Kidney (tissue), 14 donors: ENCODE results near the gene STK35. TPM values are rescaled to one million over a fixed set of nuclear protein-coding genes. Genes with fewer than 3 reads are reported as not detected.

Experiments used
- DNase-seq, 5 donors: peaks; one replicate each; pipeline ENCODE4 v3.0.0-alpha.2; 2013 to 2020
- FAIRE-seq: peaks from 2 replicates; lab custom pipeline; 2012; peaks lifted over from hg19 to GRCh38; lab: Jason Lieb, UNC
- H3K27ac ChIP-seq, 2 donors: one replicate each; pipeline ENCODE4 v1.7.0; 2013; ENCODE audit warnings: low read depth in 2 of 2, low read length in 2 of 2, inconsistent platforms in 1 of 2
- H3K27me3 ChIP-seq: one replicate; pipeline ENCODE4 v1.7.1; 2013; ENCODE audit warnings: low read length, inconsistent platforms; ENCODE audit not compliant: control insufficient read depth, insufficient read depth
- H3K36me3 ChIP-seq, 3 donors: one replicate each; pipeline versions ENCODE4 v1.7.0 to v1.7.1; 2013; ENCODE audit warnings: low read length in 3 of 3, control low read depth in 1 of 3, inconsistent platforms in 1 of 3; ENCODE audit not compliant: insufficient read depth in 3 of 3, control insufficient read depth in 2 of 3
- H3K4me1 ChIP-seq, 3 donors: one replicate each; pipeline versions ENCODE4 v1.7.0 to v1.7.1; 2013; ENCODE audit warnings: low read length in 3 of 3, inconsistent platforms in 1 of 3, low read depth in 1 of 3; ENCODE audit not compliant: control insufficient read depth in 2 of 3, insufficient read depth in 2 of 3
- H3K4me3 ChIP-seq, 3 donors: one replicate each; pipeline versions ENCODE4 v1.7.0 to v1.8.1; 2013; ENCODE audit warnings: low read length in 3 of 3, control low read depth in 1 of 3, inconsistent platforms in 1 of 3
- H3K9ac ChIP-seq, 3 donors: one replicate each; pipeline versions ENCODE4 v1.7.0 to v1.7.1; 2013; ENCODE audit warnings: low read length in 3 of 3, control low read depth in 1 of 3, inconsistent platforms in 1 of 3
- H3K9me3 ChIP-seq, 3 donors: one replicate each; pipeline versions ENCODE4 v1.7.0 to v1.7.1; 2013; ENCODE audit warnings: low read length in 3 of 3, control low read depth in 1 of 3, inconsistent platforms in 1 of 3; ENCODE audit not compliant: control insufficient read depth in 2 of 3, insufficient read depth in 1 of 3
- intact Hi-C: fragments of 100-400 bp; cut with DNase I; formaldehyde crosslinking; loops from one replicate; pipeline ENCODE4 v1.11.1; 2022
- polyA plus RNA-seq: library from polyadenylated mRNA; stranded (reverse); fragments of 350-450 nt; fragmentation: Illumina TruSeq; extraction: RNeasy Lipid Tissue Mini Kit (QIAGEN cat#74804); gene quantifications from one replicate; pipeline ENCODE4 v1.2.3, GENCODE V29; 2014; ENCODE audit warnings: low read depth, low replicate concordance; ENCODE audit not compliant: insufficient read depth
- total RNA-seq: library from RNA; stranded (reverse); fragmentation: NEBNext Ultra II Directional; extraction: Animal tissue kit (Norgen Biotek cat#: 25700); gene quantifications from one replicate; pipeline ENCODE4 v1.2.1, GENCODE V29; 2021
- TF ChIP-seq, protein P1 (sequence below): IDR thresholded peaks from 3 replicates; pipeline ENCODE4 v1.5.1; 2012; ENCODE audit warnings: mild to moderate bottlenecking, moderate library complexity, borderline replicate concordance; ENCODE audit not compliant: insufficient read depth; ENCODE audit errors: extremely low read depth
- donor health status: control.
- donor health status: control.
- donor health status: control.
- donor health status: control.
- donor health status: control.
- donor health status: DM: yes; HTN: yes; CAD: no.
- donor health status: Normal renal cell carcinoma (clear cell type).

Gene STK35
- total and polyA plus RNA-seq, 2 donors from 2014 or later: 3.7 to 16.5 TPM

DNA sequence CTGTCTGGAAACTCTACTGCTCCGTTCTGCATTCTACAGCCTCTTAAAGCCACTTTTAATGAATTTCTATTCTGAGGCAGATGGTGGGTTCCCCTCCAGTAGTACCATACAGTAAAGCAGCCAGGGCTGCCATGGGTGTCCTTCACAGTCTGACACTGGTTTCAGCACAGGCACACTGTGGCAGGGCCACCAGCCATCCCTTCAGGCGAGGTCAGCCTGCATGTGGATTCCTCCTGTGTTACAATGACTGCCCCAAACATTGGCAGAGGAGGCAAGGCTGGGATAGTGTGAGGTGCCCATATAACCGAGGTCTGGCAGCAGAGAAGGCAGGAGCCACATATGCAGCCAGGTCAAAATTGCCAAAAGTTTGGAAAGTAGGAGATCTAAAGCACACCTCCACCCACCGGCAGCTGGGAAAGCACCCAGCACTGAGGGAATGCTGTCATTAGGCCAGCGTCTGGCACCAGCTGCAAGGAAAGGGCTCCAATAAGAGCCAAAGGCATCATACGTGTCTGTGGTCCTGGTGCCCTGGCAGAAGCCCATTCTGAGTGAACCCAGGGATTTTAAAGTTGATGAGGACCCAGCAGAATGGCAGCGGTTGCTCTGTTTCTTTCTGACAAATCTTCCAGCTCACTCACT, 24.0 kb downstream of the STK35 start:
- DNase-seq (no peak), FAIRE-seq (no peak)
- Histone ChIP-seq H3K27me3 (no peaks in the 10 kb centered on the region), H3K9me3 (no peaks in the 10 kb centered on the region), H3K9ac (no peak overlapping the region), H3K36me3 (peaks cover 0 to 3% (median 0%) of the 10 kb centered on the region in 3 donors), H3K4me1 (peaks cover 0 to 9% (median 2%) of the 10 kb centered on the region in 3 donors), H3K27ac (no peak overlapping the region), H3K4me3 (no peak overlapping the region)
- intact Hi-C loops: no loop called here
- TF ChIP-seq, protein P1, sequence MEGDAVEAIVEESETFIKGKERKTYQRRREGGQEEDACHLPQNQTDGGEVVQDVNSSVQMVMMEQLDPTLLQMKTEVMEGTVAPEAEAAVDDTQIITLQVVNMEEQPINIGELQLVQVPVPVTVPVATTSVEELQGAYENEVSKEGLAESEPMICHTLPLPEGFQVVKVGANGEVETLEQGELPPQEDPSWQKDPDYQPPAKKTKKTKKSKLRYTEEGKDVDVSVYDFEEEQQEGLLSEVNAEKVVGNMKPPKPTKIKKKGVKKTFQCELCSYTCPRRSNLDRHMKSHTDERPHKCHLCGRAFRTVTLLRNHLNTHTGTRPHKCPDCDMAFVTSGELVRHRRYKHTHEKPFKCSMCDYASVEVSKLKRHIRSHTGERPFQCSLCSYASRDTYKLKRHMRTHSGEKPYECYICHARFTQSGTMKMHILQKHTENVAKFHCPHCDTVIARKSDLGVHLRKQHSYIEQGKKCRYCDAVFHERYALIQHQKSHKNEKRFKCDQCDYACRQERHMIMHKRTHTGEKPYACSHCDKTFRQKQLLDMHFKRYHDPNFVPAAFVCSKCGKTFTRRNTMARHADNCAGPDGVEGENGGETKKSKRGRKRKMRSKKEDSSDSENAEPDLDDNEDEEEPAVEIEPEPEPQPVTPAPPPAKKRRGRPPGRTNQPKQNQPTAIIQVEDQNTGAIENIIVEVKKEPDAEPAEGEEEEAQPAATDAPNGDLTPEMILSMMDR: no peak

- FAIRE-seq: no peak
- H3K36me3 ChIP-seq: peaks cover 0 to 3% (median 0%) of the 10 kb centered on the region in 3 donors
- intact Hi-C loops: no loop called here
- no peak overlapping the region for H3K4me3 ChIP-seq
- no peaks in the 10 kb centered on the region for H3K9me3 ChIP-seq
- DNase-seq: no peak
- H3K4me1 ChIP-seq: peaks cover 0 to 9% (median 3%) of the 10 kb centered on the region in 3 donors
- no peak overlapping the region for H3K9ac ChIP-seq
- TF ChIP-seq, protein P1: no peak
- no peak overlapping the region for H3K27ac ChIP-seq
- no peaks in the 10 kb centered on the region for H3K27me3 ChIP-seq
These were observed 25.6 kb downstream of the STK35 start for GRCh38 chr20:2127238-2127637.

DNA sequence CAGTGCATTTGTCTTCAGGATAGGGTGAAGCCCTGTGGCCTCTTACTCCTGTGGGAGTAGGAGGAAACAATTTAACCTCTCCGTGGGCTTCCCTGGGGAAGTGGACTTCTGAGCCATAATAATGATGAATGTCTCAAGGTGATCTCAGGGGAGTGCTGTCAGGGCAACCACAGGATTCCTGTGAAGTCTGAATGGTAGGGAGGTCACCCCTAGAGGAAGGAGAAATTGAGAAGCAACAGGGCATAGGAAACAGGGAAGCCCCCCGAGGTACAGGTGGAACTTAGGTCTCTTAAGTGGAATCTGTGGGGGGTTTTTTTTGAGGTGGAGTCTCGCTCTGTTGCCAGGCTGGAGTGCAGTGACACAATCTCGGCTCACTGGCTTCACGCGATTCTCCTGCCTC, 26.9 kb downstream of the STK35 start:
- DNase-seq (peak in 1 of 5 donors; percentile 7), FAIRE-seq (no peak)
- H3K36me3 ChIP-seq: peaks cover 0 to 3% (median 0%) of the 10 kb centered on the region in 3 donors
- H3K4me3 ChIP-seq: no peak overlapping the region
- H3K4me1 ChIP-seq: peaks cover 0 to 11% (median 3%) of the 10 kb centered on the region in 3 donors
- H3K9me3 ChIP-seq: no peaks in the 10 kb centered on the region
- intact Hi-C loops: no loop called here
- TF ChIP-seq, protein P1: no peak
- H3K9ac ChIP-seq: no peak overlapping the region
- no peaks in the 10 kb centered on the region for H3K27me3 ChIP-seq
- H3K27ac ChIP-seq: no peak overlapping the region
